ENCODE measurements around the gene CENPT. TPM values are rescaled to one million over a fixed set of nuclear protein-coding genes. Genes with fewer than 3 reads are reported as not detected.
"Not testable (repeated sequence)": the region's sequence is repeated elsewhere in the genome, so short reads cannot be mapped to it uniquely, and the experiment has no call there.

Gene CENPT
- total RNA-seq, 1 donor from 2014 or later: 82.9 TPM

GRCh38 chr16:67841816-67842508 is 5.5 kb downstream of the CENPT start, which contains the start of gene THAP11:
TSS of gene THAP11 (plus strand) at chr16:67842320. CDS start at chr16:67842555, 235 bp downstream.
- Mint-ChIP-seq H3K27ac (ENCODE audit: unreplicated experiment) (peak within 1 kb of the TSS; percentile 67), H3K36me3 (ENCODE audit: low read depth, unreplicated experiment) (no peaks in the 10 kb centered on the region), H3K27me3 (ENCODE audit: unreplicated experiment) (peaks cover 14% of the 10 kb centered on the region), H3K4me1 (ENCODE audit: unreplicated experiment) (peaks cover 26% of the 10 kb centered on the region), H3K4me3 (ENCODE audit: unreplicated experiment) (peak within 1 kb of the TSS; percentile 91), H3K9me3 (ENCODE audit: unreplicated experiment) (no peaks in the 10 kb centered on the region)
- peak; percentile 98 for DNase-seq (ENCODE audit: low spot score)
- TF ChIP-seq CTCF (IDR thresholded peaks at IDR 0.05; ENCODE audit: unreplicated experiment): peak; percentile 80

- Mint-ChIP-seq H3K4me1 (ENCODE audit: unreplicated experiment) (peaks cover 26% of the 10 kb centered on the region), H3K27me3 (ENCODE audit: unreplicated experiment) (peaks cover 14% of the 10 kb centered on the region), H3K9me3 (ENCODE audit: unreplicated experiment) (no peaks in the 10 kb centered on the region), H3K27ac (ENCODE audit: unreplicated experiment) (peak overlapping the region; percentile 52), H3K4me3 (ENCODE audit: unreplicated experiment) (peak overlapping the region; percentile 91), H3K36me3 (ENCODE audit: low read depth, unreplicated experiment) (no peaks in the 10 kb centered on the region)
- no peak for TF ChIP-seq CTCF (IDR thresholded peaks at IDR 0.05; ENCODE audit: unreplicated experiment)
- no peak for DNase-seq (ENCODE audit: low spot score)
Observed at GRCh38 chr16:67841198-67841815, 6.2 kb downstream of the CENPT start.

GRCh38 chr16:67837811-67838210 is 9.7 kb downstream of the CENPT start:
- H3K4me3 Mint-ChIP-seq (ENCODE audit: unreplicated experiment): no peak overlapping the region
- peaks cover 9% of the 10 kb centered on the region for H3K4me1 Mint-ChIP-seq (ENCODE audit: unreplicated experiment)
- no peaks in the 10 kb centered on the region for H3K36me3 Mint-ChIP-seq (ENCODE audit: low read depth, unreplicated experiment)
- peaks cover 5% of the 10 kb centered on the region for H3K27me3 Mint-ChIP-seq (ENCODE audit: unreplicated experiment)
- H3K9me3 Mint-ChIP-seq (ENCODE audit: unreplicated experiment): no peaks in the 10 kb centered on the region
- H3K27ac Mint-ChIP-seq (ENCODE audit: unreplicated experiment): no peak overlapping the region
- TF ChIP-seq CTCF (IDR thresholded peaks at IDR 0.05; ENCODE audit: unreplicated experiment): no peak
- no peak for DNase-seq (ENCODE audit: low spot score)

GRCh38 chr16:67837190-67837589 is 10.3 kb downstream of the CENPT start:
- DNase-seq (ENCODE audit: low spot score); H3K4me3 Mint-ChIP-seq (ENCODE audit: unreplicated experiment); H3K9me3 Mint-ChIP-seq (ENCODE audit: unreplicated experiment); H3K27ac Mint-ChIP-seq (ENCODE audit: unreplicated experiment); H3K36me3 Mint-ChIP-seq (ENCODE audit: low read depth, unreplicated experiment); H3K27me3 Mint-ChIP-seq (ENCODE audit: unreplicated experiment): not testable (repeated sequence)
- H3K4me1 Mint-ChIP-seq (ENCODE audit: unreplicated experiment): peaks cover 15% of the 10 kb centered on the region

- peaks cover 18% of the 10 kb centered on the region for H3K4me1 Mint-ChIP-seq (ENCODE audit: unreplicated experiment)
- peaks cover 14% of the 10 kb centered on the region for H3K36me3 Mint-ChIP-seq (ENCODE audit: low read depth, unreplicated experiment)
- no peaks in the 10 kb centered on the region for H3K9me3 Mint-ChIP-seq (ENCODE audit: unreplicated experiment)
- H3K4me3 Mint-ChIP-seq (ENCODE audit: unreplicated experiment): peak overlapping the region; percentile 90
- no peak overlapping the region for H3K27ac Mint-ChIP-seq (ENCODE audit: unreplicated experiment)
- H3K27me3 Mint-ChIP-seq (ENCODE audit: unreplicated experiment): peaks cover 10% of the 10 kb centered on the region
- no peak for DNase-seq (ENCODE audit: low spot score)
- TF ChIP-seq CTCF (IDR thresholded peaks at IDR 0.05; ENCODE audit: unreplicated experiment): no peak
Observed at GRCh38 chr16:67834242-67834614, 13.3 kb downstream of the CENPT start.
